AG08395 (cell line): Measurements from ENCODE around the gene NCK2.
A peak's percentile ranks its signal among the peaks of the same experiment; 100 is the strongest.
"Not testable (repeated sequence)": the region's sequence is repeated elsewhere in the genome, so short reads cannot be mapped to it uniquely, and the experiment has no call there.

Experiments used
- DNase-seq: peaks from one replicate; pipeline ENCODE4 v3.0.0; 2012; ENCODE audit warnings: mixed read lengths, low spot score

NCK2 gene

GRCh38 chr2:105756435-105756834, 11.7 kb downstream of the NCK2 start:
- DNase-seq, result no peak

- not testable (repeated sequence) for DNase-seq
Observed at GRCh38 chr2:105756865-105757264, 12.2 kb downstream of the NCK2 start.

- DNase-seq, result no peak
Observed at GRCh38 chr2:105757433-105757832, 12.7 kb downstream of the NCK2 start.

GRCh38 chr2:105760191-105760590, 15.5 kb downstream of the NCK2 start:
- DNase-seq, result no peak

- no peak for DNase-seq
Observed at GRCh38 chr2:105760639-105761337, 16.1 kb downstream of the NCK2 start.

GRCh38 chr2:105761931-105762515, 17.3 kb downstream of the NCK2 start:
- peak; percentile 35 for DNase-seq

- no peak for DNase-seq
Observed at GRCh38 chr2:105763076-105763475, 18.4 kb downstream of the NCK2 start.

- no peak for DNase-seq
Observed at GRCh38 chr2:105764059-105764458, 19.3 kb downstream of the NCK2 start.

GRCh38 chr2:105765415-105766299, 20.9 kb downstream of the NCK2 start:
- DNase-seq, result no peak

GRCh38 chr2:105766300-105766866, 21.7 kb downstream of the NCK2 start:
- DNase-seq, result no peak

- no peak for DNase-seq
Observed at GRCh38 chr2:105768176-105768575, 23.5 kb downstream of the NCK2 start.

GRCh38 chr2:105768961-105769452, 24.3 kb downstream of the NCK2 start:
- DNase-seq, result no peak

- no peak for DNase-seq
Observed at GRCh38 chr2:105769504-105769903, 24.8 kb downstream of the NCK2 start.

GRCh38 chr2:105770149-105770548, 25.4 kb downstream of the NCK2 start:
- no peak for DNase-seq

- not testable (repeated sequence) for DNase-seq
Observed at GRCh38 chr2:105771291-105771690, 26.6 kb downstream of the NCK2 start.

GRCh38 chr2:105771836-105772235, 27.1 kb downstream of the NCK2 start:
- peak; percentile 33 for DNase-seq

- no peak for DNase-seq
Observed at GRCh38 chr2:105772362-105772761, 27.6 kb downstream of the NCK2 start.

- no peak for DNase-seq
Observed at GRCh38 chr2:105773568-105773967, 28.9 kb downstream of the NCK2 start.

GRCh38 chr2:105774781-105775337, 30.1 kb downstream of the NCK2 start:
- no peak for DNase-seq

- no peak for DNase-seq
Observed at GRCh38 chr2:105775809-105776559, 31.3 kb downstream of the NCK2 start.

- no peak for DNase-seq
Observed at GRCh38 chr2:105776560-105776928, 31.8 kb downstream of the NCK2 start.
